H9 (cell line): ENCODE results near the gene FAM240A. TPM values are rescaled to one million over a fixed set of nuclear protein-coding genes. Genes with fewer than 3 reads are reported as not detected.

Experiments used
- DNase-seq: peaks from one replicate; pipeline ENCODE4 v3.0.0-alpha.2; 2017
- H2AFZ ChIP-seq: one replicate; pipeline ENCODE4 v1.6.1; 2013; ENCODE audit warnings: mild to moderate bottlenecking, low read length, control low read depth, moderate library complexity
- H2AK5ac ChIP-seq: 2 replicates; pipeline ENCODE4 v1.6.1; 2013; ENCODE audit warnings: low read length, control low read depth, mixed read lengths; ENCODE audit not compliant: insufficient read length
- H2BK120ac ChIP-seq: one replicate; pipeline ENCODE4 v1.6.1; 2013; ENCODE audit warnings: low read depth, mild to moderate bottlenecking, low read length, control low read depth, inconsistent platforms; ENCODE audit not compliant: poor library complexity, severe bottlenecking
- H2BK12ac ChIP-seq: 2 replicates; pipeline ENCODE4 v1.6.1; 2013; ENCODE audit warnings: low read length, control low read depth, mixed read lengths, low read depth; ENCODE audit not compliant: insufficient read length
- H2BK15ac ChIP-seq: 2 replicates; pipeline ENCODE4 v1.6.1; 2013; ENCODE audit warnings: low read depth, low read length, control low read depth
- H2BK20ac ChIP-seq: one replicate; pipeline ENCODE4 v1.6.1; 2013; ENCODE audit warnings: low read depth, mild to moderate bottlenecking, low read length, control low read depth, inconsistent platforms; ENCODE audit not compliant: poor library complexity, severe bottlenecking
- H2BK5ac ChIP-seq: 2 replicates; pipeline ENCODE4 v1.6.1; 2013; ENCODE audit warnings: low read length, control low read depth, mixed read lengths; ENCODE audit not compliant: insufficient read length
- H3K14ac ChIP-seq: 2 replicates; pipeline ENCODE4 v1.6.1; 2013; ENCODE audit warnings: low read length, control low read depth; ENCODE audit not compliant: insufficient read depth
- H3K18ac ChIP-seq: 2 replicates; pipeline ENCODE4 v1.6.1; 2013; ENCODE audit warnings: low read depth, mild to moderate bottlenecking, mixed read lengths, low read length, control low read depth; ENCODE audit not compliant: insufficient read length
- H3K23ac ChIP-seq: 2 replicates; pipeline ENCODE4 v1.6.1; 2013; ENCODE audit warnings: low read length, control low read depth, mixed read lengths, low read depth; ENCODE audit not compliant: insufficient read length
- H3K23me2 ChIP-seq: 2 replicates; pipeline ENCODE4 v1.6.1; 2013; ENCODE audit warnings: low read depth, mild to moderate bottlenecking, mixed read lengths, low read length, control low read depth; ENCODE audit not compliant: insufficient read length, poor library complexity, severe bottlenecking
- H3K27ac ChIP-seq: 2 replicates; pipeline ENCODE4 v1.5.1; 2013; ENCODE audit warnings: low read length, control low read depth, mixed read lengths, low read depth; ENCODE audit not compliant: insufficient read length
- H3K27me3 ChIP-seq: 2 replicates; pipeline ENCODE4 v1.6.1; 2013; ENCODE audit warnings: low read length, control low read depth, inconsistent platforms; ENCODE audit not compliant: insufficient read depth
- H3K4ac ChIP-seq: 2 replicates; pipeline ENCODE4 v1.6.1; 2013; ENCODE audit warnings: low read depth, mild to moderate bottlenecking, control low read depth, inconsistent platforms, low read length, moderate library complexity
- H3K4me1 ChIP-seq: 2 replicates; pipeline ENCODE4 v1.6.1; 2013; ENCODE audit warnings: low read length, control low read depth, inconsistent platforms; ENCODE audit not compliant: insufficient read depth
- H3K4me2 ChIP-seq: 2 replicates; pipeline ENCODE4 v1.6.1; 2013; ENCODE audit warnings: low read length, control low read depth, mixed read lengths; ENCODE audit not compliant: insufficient read length, insufficient read depth
- H3K56ac ChIP-seq: 2 replicates; pipeline ENCODE4 v1.6.1; 2013; ENCODE audit warnings: low read depth, mild to moderate bottlenecking, mixed read lengths, low read length, control low read depth; ENCODE audit not compliant: insufficient read length
- H3K79me1 ChIP-seq: 2 replicates; pipeline ENCODE4 v1.6.1; 2013; ENCODE audit warnings: low read depth, mild to moderate bottlenecking, moderate library complexity, low read length, control low read depth, inconsistent platforms; ENCODE audit not compliant: insufficient read depth, poor library complexity, severe bottlenecking
- H3K79me2 ChIP-seq: 2 replicates; pipeline ENCODE4 v1.6.1; 2013; ENCODE audit warnings: low read length, control low read depth, inconsistent platforms; ENCODE audit not compliant: insufficient read depth
- H3K9ac ChIP-seq: 2 replicates; pipeline ENCODE4 v1.6.1; 2013; ENCODE audit warnings: low read length, control low read depth, mixed read lengths; ENCODE audit not compliant: insufficient read length; ENCODE audit errors: extremely low read depth
- H3K9me3 ChIP-seq: one replicate; pipeline ENCODE4 v1.6.1; 2013; ENCODE audit warnings: low read depth, low read length, inconsistent platforms; ENCODE audit not compliant: control insufficient read depth
- H3T11ph ChIP-seq: one replicate; pipeline ENCODE4 v1.6.1; 2013; ENCODE audit warnings: mild to moderate bottlenecking, low read length, control low read depth, inconsistent platforms
- H4K20me1 ChIP-seq: one replicate; pipeline ENCODE4 v1.6.1; 2013; ENCODE audit not compliant: control insufficient read depth, insufficient read length, insufficient read depth
- H4K5ac ChIP-seq: 2 replicates; pipeline ENCODE4 v1.6.1; 2013; ENCODE audit warnings: low read depth, mild to moderate bottlenecking, mixed read lengths, low read length, control low read depth; ENCODE audit not compliant: insufficient read length
- H4K8ac ChIP-seq: replicated peaks from 2 replicates; pipeline ENCODE4 v1.6.1; 2013; ENCODE audit warnings: low read length, control low read depth, mixed read lengths, low read depth; ENCODE audit not compliant: insufficient read length
- H4K91ac ChIP-seq: 2 replicates; pipeline ENCODE4 v1.6.1; 2013; ENCODE audit warnings: low read depth, mild to moderate bottlenecking, moderate library complexity, mixed read lengths, low read length, control low read depth; ENCODE audit not compliant: insufficient read length
- H3K27ac Mint-ChIP-seq, 3 experiments: 2 replicates in 2 of 3; 3 replicates in 1 of 3; pipeline ENCODE4 v1.8.0; 2020 to 2021; ENCODE audit warnings: mixed read lengths in 3 of 3, mild to moderate bottlenecking in 1 of 3, moderate library complexity in 1 of 3
- H3K27me3 Mint-ChIP-seq: 2 replicates; pipeline ENCODE4 v1.8.0; 2021; ENCODE audit warnings: low read depth, mild to moderate bottlenecking, moderate library complexity, mixed read lengths
- H3K36me3 Mint-ChIP-seq, 3 experiments: 2 replicates in 2 of 3; 3 replicates in 1 of 3; pipeline ENCODE4 v1.8.0; 2020 to 2021; ENCODE audit warnings: low read depth in 3 of 3, mixed read lengths in 3 of 3; ENCODE audit not compliant: insufficient read depth in 1 of 3
- H3K4me1 Mint-ChIP-seq, 2 experiments: 2 replicates each; pipeline ENCODE4 v1.8.0; 2020; ENCODE audit warnings: mixed read lengths in 2 of 2
- H3K4me3 Mint-ChIP-seq, 2 experiments: 2 replicates in 1 of 2; 3 replicates in 1 of 2; pipeline ENCODE4 v1.8.0; 2020 to 2021; ENCODE audit warnings: mild to moderate bottlenecking in 2 of 2, mixed read lengths in 2 of 2, moderate library complexity in 1 of 2
- H3K9me3 Mint-ChIP-seq, 2 experiments: 2 replicates in 1 of 2; 3 replicates in 1 of 2; pipeline ENCODE4 v1.8.0; 2020; ENCODE audit warnings: mild to moderate bottlenecking in 2 of 2, mixed read lengths in 2 of 2, moderate library complexity in 1 of 2
- CTCF ChIP-seq: fragments of 200-600 bp; sonication (generic); conservative IDR thresholded peaks from 3 replicates; pipeline ENCODE4 v1.8.0; 2021; ENCODE audit warnings: antibody characterized with exemption, mild to moderate bottlenecking
- WGBS: extraction: QIAGEN DNeasy Blood & Tissue Kit; methylation state at CpG from one replicate; pipeline ENCODE4 v1.1.7; 2013; ENCODE audit warnings: missing lambda C conversion rate, low lambda C conversion rate, mixed read lengths; ENCODE audit not compliant: insufficient read length; ENCODE audit errors: extremely low coverage; 5-methylcytosine and 5-hydroxymethylcytosine counted together
- total RNA-seq: library from RNA; stranded (reverse); gene quantifications from 2 replicates; pipeline ENCODE4 v1.2.1, GENCODE V29; 2021

The FAM240A gene
- total RNA-seq, 1 experiment from 2014 or later = 0.11 TPM

- Histone ChIP-seq H3K79me1 (peaks cover 6% of the 10 kb centered on the region), H4K20me1 (no peaks in the 10 kb centered on the region), H2BK20ac (no peak overlapping the region), H2BK120ac (no peak overlapping the region), H3K23ac (peak overlapping the region; percentile 76), H2BK15ac (no peak overlapping the region), H4K8ac (no peak overlapping the region), H3K27ac (peak overlapping the region; percentile 58), H2BK5ac (peak overlapping the region; percentile 54), H3K14ac (no peak overlapping the region), H3K27me3 (no peaks in the 10 kb centered on the region), H2BK12ac (no peak overlapping the region), H3K56ac (no peak overlapping the region), H3K18ac (no peak overlapping the region), H2AFZ (no peak overlapping the region), H2AK5ac (no peak overlapping the region), H3K4me2 (peak overlapping the region; percentile 96), H3K9me3 (no peaks in the 10 kb centered on the region), H3K23me2 (peaks cover 22% of the 10 kb centered on the region), H4K91ac (no peak overlapping the region), H3K9ac (peak overlapping the region; percentile 64), H3K4me1 (peaks cover 4% of the 10 kb centered on the region; the same call in 1 of the 2 replicates), H4K5ac (no peak overlapping the region), H3K79me2 (peaks cover 23% of the 10 kb centered on the region; the same call in 1 of the 2 replicates), H3T11ph (no peak overlapping the region), H3K4ac (no peak overlapping the region)
- Mint-ChIP-seq H3K27me3 (no peaks in the 10 kb centered on the region), H3K27ac (no peak overlapping the region), H3K4me3 (peak overlapping the region; percentile 90 to 92), H3K4me1 (peaks cover 51 to 64% of the 10 kb centered on the region in 2 experiments), H3K36me3 (peaks cover 69 to 79% (median 73%) of the 10 kb centered on the region in 3 experiments), H3K9me3 (peaks cover 3 to 5% of the 10 kb centered on the region in 2 experiments; a peak in 3 of 5 replicates)
- no peak for DNase-seq
- no peak for TF ChIP-seq CTCF
- WGBS = no CpG with 5 or more reads among the region's 1 CpG
These were observed 31.6 kb upstream of the FAM240A start for GRCh38 chr3:46580675-46581074.
